Activated B cell treated with CpG ODN at 0.5 μM for 24 hours (primary cell): Measurements from ENCODE around the gene TRPV5. TPM values are rescaled to one million over a fixed set of nuclear protein-coding genes. Genes with fewer than 3 reads are reported as not detected.

Source experiments
- ATAC-seq: fragments of 200-7000 bp; cut with Tn5 transposase; one replicate; pipeline ENCODE4 v1.10.0; 2021; ENCODE audit warnings: low read depth, mild to moderate bottlenecking, moderate library complexity
- CTCF ChIA-PET: fragments of 350-600 bp; sonication (Branson Sonifier 250); formaldehyde crosslinking; loops from one replicate; lab custom pipeline; 2021; ENCODE audit warnings: antibody characterized with exemption; lab: Charles Lee
- POLR2A ChIA-PET: fragments of 350-600 bp; sonication (Branson Sonifier 250); formaldehyde crosslinking; loops from one replicate; lab custom pipeline; 2021; ENCODE audit warnings: antibody characterized with exemption; lab: Charles Lee
- DNase-seq: peaks from one replicate; pipeline ENCODE4 v3.0.0; 2022
- H3K27ac Mint-ChIP-seq: one replicate; pipeline ENCODE4 v1.8.0; 2020; ENCODE audit warnings: mixed read lengths
- H3K27me3 Mint-ChIP-seq: one replicate; pipeline ENCODE4 v1.8.0; 2021; ENCODE audit warnings: mixed read lengths
- H3K36me3 Mint-ChIP-seq: one replicate; pipeline ENCODE4 v1.8.0; 2021; ENCODE audit warnings: low read depth, mixed read lengths
- H3K4me1 Mint-ChIP-seq: one replicate; pipeline ENCODE4 v1.8.0; 2021; ENCODE audit warnings: mixed read lengths
- H3K4me3 Mint-ChIP-seq: one replicate; pipeline ENCODE4 v1.8.0; 2020; ENCODE audit warnings: mild to moderate bottlenecking, mixed read lengths
- H3K9me3 Mint-ChIP-seq: one replicate; pipeline ENCODE4 v1.8.0; 2020; ENCODE audit warnings: mixed read lengths
- intact Hi-C: fragments of 100-400 bp; cut with micrococcal nuclease; formaldehyde crosslinking; loops from one replicate; pipeline ENCODE4 v1.15.1; 2024
- total RNA-seq: library from RNA; stranded (reverse); gene quantifications from 2 replicates; pipeline ENCODE4 v1.2.3, GENCODE V29; 2022
- TF ChIP-seq, protein P1 (sequence below): fragments of 200-600 bp; IDR thresholded peaks from one replicate; pipeline ENCODE4 v1.8.0; 2022; ENCODE audit warnings: antibody characterized with exemption, mild to moderate bottlenecking

Gene TRPV5
- total RNA-seq, 1 donor from 2014 or later, result 0.11 TPM

GRCh38 chr7:142898377-142899170, 35.0 kb downstream of the TRPV5 start:
- TF ChIP-seq, protein P1, sequence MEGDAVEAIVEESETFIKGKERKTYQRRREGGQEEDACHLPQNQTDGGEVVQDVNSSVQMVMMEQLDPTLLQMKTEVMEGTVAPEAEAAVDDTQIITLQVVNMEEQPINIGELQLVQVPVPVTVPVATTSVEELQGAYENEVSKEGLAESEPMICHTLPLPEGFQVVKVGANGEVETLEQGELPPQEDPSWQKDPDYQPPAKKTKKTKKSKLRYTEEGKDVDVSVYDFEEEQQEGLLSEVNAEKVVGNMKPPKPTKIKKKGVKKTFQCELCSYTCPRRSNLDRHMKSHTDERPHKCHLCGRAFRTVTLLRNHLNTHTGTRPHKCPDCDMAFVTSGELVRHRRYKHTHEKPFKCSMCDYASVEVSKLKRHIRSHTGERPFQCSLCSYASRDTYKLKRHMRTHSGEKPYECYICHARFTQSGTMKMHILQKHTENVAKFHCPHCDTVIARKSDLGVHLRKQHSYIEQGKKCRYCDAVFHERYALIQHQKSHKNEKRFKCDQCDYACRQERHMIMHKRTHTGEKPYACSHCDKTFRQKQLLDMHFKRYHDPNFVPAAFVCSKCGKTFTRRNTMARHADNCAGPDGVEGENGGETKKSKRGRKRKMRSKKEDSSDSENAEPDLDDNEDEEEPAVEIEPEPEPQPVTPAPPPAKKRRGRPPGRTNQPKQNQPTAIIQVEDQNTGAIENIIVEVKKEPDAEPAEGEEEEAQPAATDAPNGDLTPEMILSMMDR, result no peak
- no peaks in the 10 kb centered on the region for H3K4me1 Mint-ChIP-seq
- CTCF ChIA-PET, result interaction anchor here (1.0 kb wide), 1 partner anchor 18 kb away, joined by 3 read pairs; no protein-coding TSS in a partner anchor
- H3K4me3 Mint-ChIP-seq, result no peak overlapping the region
- H3K36me3 Mint-ChIP-seq, result no peaks in the 10 kb centered on the region
- no peak overlapping the region for H3K27ac Mint-ChIP-seq
- intact Hi-C loops, result no loop called here
- H3K27me3 Mint-ChIP-seq, result peaks cover 28% of the 10 kb centered on the region
- H3K9me3 Mint-ChIP-seq, result peaks cover 2% of the 10 kb centered on the region
- DNase-seq (no peak), ATAC-seq (no peak)
- POLR2A ChIA-PET, result no interaction called here

- DNase-seq, result no peak
- Mint-ChIP-seq H3K36me3 (no peaks in the 10 kb centered on the region), H3K4me3 (no peak overlapping the region), H3K27ac (no peak overlapping the region), H3K9me3 (no peaks in the 10 kb centered on the region), H3K27me3 (peaks cover 28% of the 10 kb centered on the region), H3K4me1 (no peaks in the 10 kb centered on the region)
- no peak for ATAC-seq
- intact Hi-C loops, result no loop called here
- TF ChIP-seq, protein P1, result no peak
- POLR2A ChIA-PET, result no interaction called here
- CTCF ChIA-PET, result no interaction called here
Observed at GRCh38 chr7:142897691-142898090, 35.9 kb downstream of the TRPV5 start.

- Mint-ChIP-seq H3K27me3 (peaks cover 29% of the 10 kb centered on the region), H3K4me1 (no peaks in the 10 kb centered on the region), H3K36me3 (no peaks in the 10 kb centered on the region), H3K9me3 (no peaks in the 10 kb centered on the region), H3K27ac (no peak overlapping the region), H3K4me3 (no peak overlapping the region)
- intact Hi-C loops, result no loop called here
- no peak for DNase-seq
- POLR2A ChIA-PET, result no interaction called here
- CTCF ChIA-PET, result no interaction called here
- TF ChIP-seq, protein P1, result no peak
- no peak for ATAC-seq
Observed at GRCh38 chr7:142896741-142897379, 36.7 kb downstream of the TRPV5 start.

- ChIA-PET CTCF (no interaction called here), POLR2A (no interaction called here)
- intact Hi-C loops, result no loop called here
- no peak overlapping the region for H3K4me3 Mint-ChIP-seq
- H3K4me1 Mint-ChIP-seq, result no peaks in the 10 kb centered on the region
- ATAC-seq, result no peak
- TF ChIP-seq, protein P1, result no peak
- H3K9me3 Mint-ChIP-seq, result no peaks in the 10 kb centered on the region
- H3K36me3 Mint-ChIP-seq, result no peaks in the 10 kb centered on the region
- H3K27ac Mint-ChIP-seq, result no peak overlapping the region
- no peak for DNase-seq
- H3K27me3 Mint-ChIP-seq, result peaks cover 31% of the 10 kb centered on the region
Observed at GRCh38 chr7:142896151-142896550, 37.4 kb downstream of the TRPV5 start.

- DNase-seq (no peak), ATAC-seq (no peak)
- TF ChIP-seq, protein P1, result no peak
- ChIA-PET CTCF (interaction anchor here (1.2 kb wide), 1 partner anchor 15 kb away, joined by 5 read pairs; no protein-coding TSS in a partner anchor), POLR2A (no interaction called here)
- Mint-ChIP-seq H3K27ac (no peak overlapping the region), H3K27me3 (peaks cover 31% of the 10 kb centered on the region), H3K36me3 (no peaks in the 10 kb centered on the region), H3K4me1 (no peaks in the 10 kb centered on the region), H3K4me3 (no peak overlapping the region), H3K9me3 (no peaks in the 10 kb centered on the region)
- intact Hi-C loops, result no loop called here
Observed at GRCh38 chr7:142894985-142895593, 38.5 kb downstream of the TRPV5 start.
